PC-3 (cell line): ENCODE measurements around the gene NRM. TPM values are rescaled to one million over a fixed set of nuclear protein-coding genes. Genes with fewer than 3 reads are reported as not detected.

Experiments
- ATAC-seq: fragments of 200-7000 bp; cut with Tn5 transposase; 2 replicates; pipeline ENCODE4 v1.9.1; 2020; ENCODE audit warnings: mild to moderate bottlenecking, moderate library complexity
- BruUV-seq: library from RNA; stranded (reverse); fragments of 400-500 nt; replicated peaks from 2 replicates; lab custom pipeline; 2021; lab: Mats Ljungman, UMichigan
- CTCF ChIA-PET: fragments of 300-600 bp; sonication (Branson Sonifier 250); formaldehyde crosslinking; loops from one replicate; lab custom pipeline; 2022; ENCODE audit warnings: antibody characterized with exemption; lab: Charles Lee
- POLR2A ChIA-PET: fragments of 300-600 bp; sonication (Branson Sonifier 250); formaldehyde crosslinking; loops from one replicate; lab custom pipeline; 2022; ENCODE audit warnings: antibody characterized with exemption; ENCODE audit not compliant: unreplicated experiment; lab: Charles Lee
- DNase-seq: peaks from one replicate; pipeline ENCODE4 v3.0.0-alpha.2; 2015
- H2AFZ ChIP-seq: fragments of 300-600 bp; sonication (generic); 2 replicates; pipeline ENCODE4 v1.6.0; 2016; ENCODE audit warnings: antibody characterized with exemption, low read length
- H3F3A ChIP-seq: fragments of 300-600 bp; sonication (generic); one replicate; pipeline ENCODE4 v1.6.0; 2017; ENCODE audit warnings: antibody characterized with exemption, low read length, control low read depth, mild to moderate bottlenecking; ENCODE audit not compliant: unreplicated experiment
- H3K27ac ChIP-seq: fragments of 300-600 bp; sonication (generic); 2 replicates; pipeline ENCODE4 v1.5.1; 2016; ENCODE audit warnings: mild to moderate bottlenecking, low read length
- H3K27me3 ChIP-seq: fragments of 300-600 bp; sonication (generic); 2 replicates; pipeline ENCODE4 v1.6.1; 2016; ENCODE audit warnings: low read length, mixed read lengths
- H3K36me3 ChIP-seq: fragments of 300-600 bp; sonication (generic); 2 replicates; pipeline ENCODE4 v1.6.1; 2016; ENCODE audit warnings: low read depth, mixed run types, low read length, mixed read lengths
- H3K4me1 ChIP-seq: fragments of 300-600 bp; sonication (generic); 2 replicates; pipeline ENCODE4 v1.5.1; 2016; ENCODE audit warnings: low read length; ENCODE audit not compliant: insufficient read depth
- H3K4me2 ChIP-seq: fragments of 300-600 bp; sonication (generic); 2 replicates; pipeline ENCODE4 v1.6.0; 2016; ENCODE audit warnings: low read length
- H3K4me3 ChIP-seq: fragments of 300-600 bp; sonication (generic); 2 replicates; pipeline ENCODE4 v1.5.1; 2016; ENCODE audit warnings: mild to moderate bottlenecking, low read length, mixed read lengths
- H3K79me2 ChIP-seq: fragments of 300-600 bp; sonication (generic); 2 replicates; pipeline ENCODE4 v1.6.1; 2017; ENCODE audit warnings: low read length, mixed read lengths
- H3K9ac ChIP-seq: fragments of 300-600 bp; sonication (generic); 2 replicates; pipeline ENCODE4 v1.6.0; 2016; ENCODE audit warnings: mild to moderate bottlenecking, low read length
- H3K9me2 ChIP-seq: fragments of 300-600 bp; sonication (generic); replicated peaks from 2 replicates; pipeline ENCODE4 v1.6.1; 2016; ENCODE audit warnings: mixed run types, low read length, mixed read lengths
- H3K9me3 ChIP-seq: fragments of 300-600 bp; sonication (generic); 2 replicates; pipeline ENCODE4 v1.6.1; 2016; ENCODE audit warnings: low read length, mixed read lengths
- H4K20me1 ChIP-seq: fragments of 300-600 bp; sonication (generic); 2 replicates; pipeline ENCODE4 v1.6.1; 2016; ENCODE audit warnings: low read length, mixed read lengths
- EZH2 ChIP-seq: fragments of 300-600 bp; sonication (generic); IDR thresholded peaks from one replicate; pipeline ENCODE4 v1.6.1; 2017; ENCODE audit warnings: antibody characterized with exemption, mild to moderate bottlenecking, low read length; ENCODE audit not compliant: unreplicated experiment
- EZH2phosphoT487 ChIP-seq: fragments of 300-600 bp; sonication (generic); IDR thresholded peaks from 2 replicates; pipeline ENCODE4 v1.6.1; 2018; ENCODE audit warnings: mild to moderate bottlenecking, antibody characterized with exemption, low read length, borderline replicate concordance
- intact Hi-C: fragments of 100-400 bp; cut with micrococcal nuclease; formaldehyde crosslinking; loops from 2 replicates; pipeline ENCODE4 v1.9.0; 2023
- total RNA-seq: library from RNA; depleted of rRNA; stranded (reverse); fragments of >200 nt; gene quantifications from 2 replicates; pipeline ENCODE4 v1.2.3, GENCODE V29; 2014
- TF ChIP-seq, protein P1 (sequence below): fragments of 300-600 bp; sonication (generic); conservative IDR thresholded peaks from 2 replicates; pipeline ENCODE4 v1.5.1; 2017; ENCODE audit warnings: antibody characterized with exemption, low read depth, mild to moderate bottlenecking, low read length

The NRM gene
- total RNA-seq, 1 experiment from 2014 or later: 8.5 TPM

DNA sequence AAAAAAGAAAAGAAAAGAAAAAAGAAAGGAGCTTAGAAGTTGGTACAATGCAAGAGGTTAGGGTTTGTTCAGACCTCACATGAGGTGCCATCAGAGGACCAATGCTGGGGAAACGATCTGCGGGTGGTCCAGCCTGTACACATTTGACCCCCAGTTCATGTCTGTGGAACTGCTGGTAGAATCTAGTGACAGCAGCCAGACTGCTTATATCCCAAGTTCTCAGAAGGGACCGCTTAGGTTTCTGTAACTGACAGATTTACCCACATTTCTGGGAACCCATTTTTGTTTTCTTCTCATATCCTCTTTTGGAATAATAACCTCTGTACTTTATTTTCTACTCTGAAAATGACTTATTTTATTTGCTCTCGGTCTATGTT lies 9.0 kb downstream of the NRM start:
- H3K27me3 ChIP-seq: no peaks in the 10 kb centered on the region
- peaks cover 13% of the 10 kb centered on the region for H3K36me3 ChIP-seq
- no peak for DNase-seq
- H4K20me1 ChIP-seq: no peaks in the 10 kb centered on the region
- no peaks in the 10 kb centered on the region for H3K9me2 ChIP-seq
- peak overlapping the region; percentile 97 for H3K4me3 ChIP-seq
- no TSS peak for BruUV-seq
- POLR2A ChIA-PET: no interaction called here
- H3K9me3 ChIP-seq: no peaks in the 10 kb centered on the region
- H2AFZ ChIP-seq: no peak overlapping the region
- intact Hi-C loops: loop anchor here (1.0 kb wide), 1 partner anchor 41 kb away; no protein-coding TSS in a partner anchor
- H3F3A ChIP-seq: no peaks in the 10 kb centered on the region
- H3K27ac ChIP-seq: peak overlapping the region; percentile 89
- peaks cover 81% of the 10 kb centered on the region for H3K79me2 ChIP-seq
- CTCF ChIA-PET: no interaction called here
- peak overlapping the region; percentile 87 for H3K4me2 ChIP-seq
- ATAC-seq: no peak
- H3K9ac ChIP-seq: peak overlapping the region; percentile 80
- TF ChIP-seq EZH2phosphoT487: no peak
- no peak for TF ChIP-seq EZH2
- TF ChIP-seq, protein P1, sequence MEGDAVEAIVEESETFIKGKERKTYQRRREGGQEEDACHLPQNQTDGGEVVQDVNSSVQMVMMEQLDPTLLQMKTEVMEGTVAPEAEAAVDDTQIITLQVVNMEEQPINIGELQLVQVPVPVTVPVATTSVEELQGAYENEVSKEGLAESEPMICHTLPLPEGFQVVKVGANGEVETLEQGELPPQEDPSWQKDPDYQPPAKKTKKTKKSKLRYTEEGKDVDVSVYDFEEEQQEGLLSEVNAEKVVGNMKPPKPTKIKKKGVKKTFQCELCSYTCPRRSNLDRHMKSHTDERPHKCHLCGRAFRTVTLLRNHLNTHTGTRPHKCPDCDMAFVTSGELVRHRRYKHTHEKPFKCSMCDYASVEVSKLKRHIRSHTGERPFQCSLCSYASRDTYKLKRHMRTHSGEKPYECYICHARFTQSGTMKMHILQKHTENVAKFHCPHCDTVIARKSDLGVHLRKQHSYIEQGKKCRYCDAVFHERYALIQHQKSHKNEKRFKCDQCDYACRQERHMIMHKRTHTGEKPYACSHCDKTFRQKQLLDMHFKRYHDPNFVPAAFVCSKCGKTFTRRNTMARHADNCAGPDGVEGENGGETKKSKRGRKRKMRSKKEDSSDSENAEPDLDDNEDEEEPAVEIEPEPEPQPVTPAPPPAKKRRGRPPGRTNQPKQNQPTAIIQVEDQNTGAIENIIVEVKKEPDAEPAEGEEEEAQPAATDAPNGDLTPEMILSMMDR: no peak
- peaks cover 58% of the 10 kb centered on the region for H3K4me1 ChIP-seq

DNA sequence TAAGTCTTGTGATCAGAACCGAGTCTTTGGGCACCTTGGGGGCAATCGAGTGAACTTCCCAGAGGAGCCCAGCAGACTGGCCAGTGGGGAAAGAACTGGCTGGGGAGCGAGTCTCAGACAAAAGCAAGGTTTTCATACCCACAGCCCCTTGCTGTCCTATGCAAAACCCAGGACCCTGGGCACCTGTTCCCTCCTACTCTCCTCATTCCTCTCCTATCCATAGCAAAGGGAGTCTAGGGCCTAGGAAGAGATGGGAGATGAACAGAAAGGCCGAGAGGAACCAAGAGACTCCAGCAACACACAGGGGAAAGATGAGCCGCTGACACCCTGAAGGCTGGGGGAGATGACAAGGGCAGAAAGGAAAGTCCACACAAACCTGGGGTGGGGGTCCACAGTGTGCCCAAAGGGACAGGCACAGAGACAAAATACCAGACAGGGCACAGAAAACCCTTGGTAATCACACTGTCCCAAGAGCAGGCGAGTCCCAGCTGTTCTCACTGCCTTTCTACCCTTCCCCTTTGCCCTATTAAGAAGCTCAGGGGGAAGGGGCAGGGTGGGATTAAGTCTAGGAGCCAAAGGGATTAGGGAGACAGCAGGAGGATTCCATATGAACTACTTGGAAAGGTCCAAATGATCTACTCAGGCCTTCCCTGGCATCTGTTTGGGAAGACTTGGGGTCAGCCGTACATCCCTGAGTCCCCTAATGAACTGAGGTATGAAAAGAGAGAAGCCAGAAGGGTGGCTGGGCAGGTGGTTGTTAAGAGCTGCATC lies 10.8 kb downstream of the NRM start:
- BruUV-seq: no TSS peak
- Histone ChIP-seq H3K9me2 (no peaks in the 10 kb centered on the region), H2AFZ (no peak overlapping the region), H4K20me1 (no peaks in the 10 kb centered on the region), H3F3A (no peaks in the 10 kb centered on the region), H3K9me3 (no peaks in the 10 kb centered on the region), H3K9ac (no peak overlapping the region), H3K27me3 (no peaks in the 10 kb centered on the region), H3K4me1 (peaks cover 46% of the 10 kb centered on the region), H3K4me2 (peak overlapping the region; percentile 87), H3K79me2 (peaks cover 64% of the 10 kb centered on the region), H3K27ac (no peak overlapping the region), H3K36me3 (peaks cover 23% of the 10 kb centered on the region), H3K4me3 (peak overlapping the region; percentile 26; the same call in 1 of the 2 replicates)
- CTCF ChIA-PET: interaction anchor here (0.6 to 1.2 kb wide), 2 partner anchors 15 to 51 kb away, joined by 3 to 8 read pairs; no protein-coding TSS in a partner anchor
- TF ChIP-seq, protein P1: no peak
- TF ChIP-seq EZH2: no peak
- TF ChIP-seq EZH2phosphoT487: no peak
- DNase-seq: no peak
- no peak for ATAC-seq
- POLR2A ChIA-PET: no interaction called here
- intact Hi-C loops: no loop called here
